HepG2 (cell line): ENCODE data around the gene MB. TPM values are rescaled to one million over a fixed set of nuclear protein-coding genes. Genes with fewer than 3 reads are reported as not detected.

Source experiments
- ATAC-seq: fragments of 200-7000 bp; cut with Tn5 transposase; 3 replicates; pipeline ENCODE4 v1.9.1; 2020; ENCODE audit warnings: mild to moderate bottlenecking, moderate library complexity
- BruUV-seq: library from RNA; stranded (reverse); fragments of 400-500 nt; replicated peaks from 2 replicates; lab custom pipeline; 2021; lab: Mats Ljungman, UMichigan
- CTCF ChIA-PET: fragments of 300-600 bp; formaldehyde crosslinking; extraction: SDS; loops from one replicate; lab custom pipeline; 2021; ENCODE audit warnings: low total read pairs, inconsistent platforms, low intra/inter-chr PET ratio; lab: Yijun Ruan, JAX
- POLR2A ChIA-PET: fragments of 350-600 bp; sonication (Branson Sonifier 250); formaldehyde crosslinking; loops from one replicate; lab custom pipeline; 2020; ENCODE audit warnings: antibody characterized with exemption, inconsistent platforms; lab: Yijun Ruan, JAX
- DNase-seq: peaks from one replicate; pipeline ENCODE4 v3.0.0-alpha.2; 2015; ENCODE audit warnings: low spot score
- FAIRE-seq: peaks from 3 replicates; lab custom pipeline; 2011; peaks lifted over from hg19 to GRCh38; lab: Jason Lieb, UNC
- H2AFZ ChIP-seq: one replicate; pipeline ENCODE4 v1.6.1; 2011; ENCODE audit warnings: low read length, inconsistent platforms
- H3K27ac ChIP-seq: fragments of 300-600 bp; 3 replicates; pipeline ENCODE4 v1.8.0; 2011; ENCODE audit warnings: mixed run types, mild to moderate bottlenecking, mixed read lengths, low read length, inconsistent platforms; ENCODE audit not compliant: insufficient read depth; ENCODE audit errors: extremely low read length
- H3K27me3 ChIP-seq, 2 experiments: fragments of 200-600 bp in 1 of 2; 2 replicates in 1 of 2; 3 replicates in 1 of 2; pipeline versions ENCODE4 v1.6.0 to v1.8.0; 2011; ENCODE audit warnings: low read length in 2 of 2, mild to moderate bottlenecking in 2 of 2, moderate library complexity in 2 of 2, inconsistent platforms in 1 of 2; ENCODE audit not compliant: insufficient read depth in 2 of 2, control insufficient read depth in 1 of 2
- H3K36me3 ChIP-seq, 2 experiments: fragments of 200-600 bp in 1 of 2; replicated peaks in 1 of 2; 2 replicates in 1 of 2; 3 replicates in 1 of 2; pipeline versions ENCODE4 v1.5.1 to v1.8.0; 2011; ENCODE audit warnings: low read length in 2 of 2, inconsistent platforms in 1 of 2; ENCODE audit not compliant: insufficient read depth in 2 of 2, control insufficient read depth in 1 of 2
- H3K4me1 ChIP-seq: 2 replicates; pipeline ENCODE4 v1.5.1; 2012; ENCODE audit warnings: low read length, inconsistent platforms; ENCODE audit not compliant: insufficient read depth
- H3K4me2 ChIP-seq: 2 replicates; pipeline ENCODE4 v1.6.0; 2011; ENCODE audit warnings: low read depth, low read length, inconsistent platforms
- H3K4me3 ChIP-seq, 3 experiments: fragments of 200-600 bp in 1 of 3; sonication (generic), shearing (Covaris generic) in 1 of 3; replicated peaks in 1 of 3; 2 replicates each; pipeline ENCODE4 v1.5.1; 2011 to 2016; ENCODE audit warnings: low read length in 3 of 3, inconsistent platforms in 2 of 3, low read depth in 2 of 3, mild to moderate bottlenecking in 2 of 3, control low read depth in 1 of 3, mixed read lengths in 1 of 3; ENCODE audit not compliant: insufficient read depth in 1 of 3
- H3K79me2 ChIP-seq: one replicate; pipeline ENCODE4 v1.6.1; 2011; ENCODE audit warnings: low read length, inconsistent platforms; ENCODE audit not compliant: insufficient read depth
- H3K9ac ChIP-seq: 2 replicates; pipeline ENCODE4 v1.6.0; 2011; ENCODE audit warnings: mild to moderate bottlenecking, low read depth, low read length, inconsistent platforms; ENCODE audit not compliant: insufficient read depth
- H3K9me3 ChIP-seq: 2 replicates; pipeline ENCODE4 v1.5.1; 2012; ENCODE audit warnings: mild to moderate bottlenecking, low read length
- H4K20me1 ChIP-seq: 2 replicates; pipeline ENCODE4 v1.6.0; 2011; ENCODE audit warnings: inconsistent platforms, mild to moderate bottlenecking, low read length, moderate library complexity; ENCODE audit not compliant: insufficient read depth
- CC2D1A ChIP-seq: sonication (generic); formaldehyde crosslinking; IDR thresholded peaks from 2 replicates; pipeline ENCODE4 v1.8.1; 2023; ENCODE audit warnings: mild to moderate bottlenecking, missing genetic modification reagents
- CREB1 ChIP-seq, 2 experiments: fragments of 450-650 bp in 1 of 2; IDR thresholded peaks; 2 replicates each; pipeline ENCODE4 v1.6.1; 2016 to 2017; ENCODE audit warnings: control low read depth in 1 of 2, mild to moderate bottlenecking in 1 of 2, missing compliant biosample characterization in 1 of 2, missing genetic modification characterization in 1 of 2
- E2F5 ChIP-seq: sonication (generic); formaldehyde crosslinking; conservative IDR thresholded peaks from 2 replicates; pipeline ENCODE4 v1.4.0; 2020; ENCODE audit warnings: missing genetic modification reagents
- GPN1 ChIP-seq: sonication (generic); formaldehyde crosslinking; IDR thresholded peaks from 2 replicates; pipeline ENCODE4 v1.5.1; 2020; ENCODE audit warnings: missing genetic modification reagents, borderline replicate concordance
- HHEX ChIP-seq: IDR thresholded peaks from 2 replicates; pipeline ENCODE4 v1.6.1; 2016; ENCODE audit warnings: control low read depth
- HOXD1 ChIP-seq: sonication (generic); formaldehyde crosslinking; IDR thresholded peaks from 2 replicates; pipeline ENCODE4 v1.5.0; 2020; ENCODE audit warnings: missing genetic modification reagents
- KAT7 ChIP-seq: IDR thresholded peaks from 2 replicates; pipeline ENCODE4 v1.6.1; 2018; ENCODE audit warnings: borderline replicate concordance, missing compliant biosample characterization
- MLLT10 ChIP-seq: sonication (generic); formaldehyde crosslinking; IDR thresholded peaks from 2 replicates; pipeline ENCODE4 v1.4.0; 2020; ENCODE audit warnings: missing genetic modification reagents
- NFYB ChIP-seq: sonication (generic); formaldehyde crosslinking; IDR thresholded peaks from 2 replicates; pipeline ENCODE4 v1.4.0; 2020; ENCODE audit warnings: missing genetic modification reagents
- NRL ChIP-seq: sonication (generic); formaldehyde crosslinking; IDR thresholded peaks from 2 replicates; pipeline ENCODE4 v1.5.0; 2020; ENCODE audit warnings: missing genetic modification reagents, mild to moderate bottlenecking, moderate library complexity, borderline replicate concordance
- RAD21 ChIP-seq: fragments of 450-650 bp; formaldehyde crosslinking; IDR thresholded peaks from 2 replicates; pipeline ENCODE4 v1.5.0; 2020; ENCODE audit warnings: mild to moderate bottlenecking
- SALL2 ChIP-seq: sonication (generic); formaldehyde crosslinking; IDR thresholded peaks from 2 replicates; pipeline ENCODE4 v1.8.1; 2023; ENCODE audit warnings: mild to moderate bottlenecking, missing genetic modification reagents, inconsistent platforms
- TERF1 ChIP-seq: sonication (generic); formaldehyde crosslinking; IDR thresholded peaks from 2 replicates; pipeline ENCODE4 v1.8.0; 2022; ENCODE audit warnings: mild to moderate bottlenecking, missing genetic modification reagents, moderate library complexity
- ZNF264 ChIP-seq: sonication (generic); formaldehyde crosslinking; IDR thresholded peaks from 2 replicates; pipeline ENCODE4 v1.4.0; 2020; ENCODE audit warnings: missing genetic modification reagents
- ZNF354B ChIP-seq: sonication (generic); formaldehyde crosslinking; IDR thresholded peaks from 2 replicates; pipeline ENCODE4 v1.8.0; 2022; ENCODE audit warnings: mild to moderate bottlenecking, missing genetic modification reagents
- ZNF44 ChIP-seq: sonication (generic); formaldehyde crosslinking; IDR thresholded peaks from 2 replicates; pipeline ENCODE4 v1.5.1; 2020; ENCODE audit warnings: mild to moderate bottlenecking, missing genetic modification reagents
- ZNF674 ChIP-seq: sonication (generic); formaldehyde crosslinking; IDR thresholded peaks from 2 replicates; pipeline ENCODE4 v1.5.0; 2020; ENCODE audit warnings: low read depth, mild to moderate bottlenecking, missing genetic modification reagents
- ZNF7 ChIP-seq: IDR thresholded peaks from 2 replicates; pipeline ENCODE4 v1.6.1; 2016; ENCODE audit warnings: missing biosample characterization, missing genetic modification reagents
- WGBS: methylation state at CpG from one replicate; pipeline ENCODE4 v1.1.6; 2017; ENCODE audit warnings: low lambda C conversion rate; 5-methylcytosine and 5-hydroxymethylcytosine counted together
- in situ Hi-C: cut with HindIII; loops from 2 replicates; pipeline ENCODE4 v1.10.0; 2017; ENCODE audit warnings: low pct_unique_long_range_greater_than_20kb; ENCODE audit not compliant: extremely low pct_ligation_motif_present
- intact Hi-C: fragments of 100-400 bp; cut with micrococcal nuclease; formaldehyde crosslinking; loops from one replicate; pipeline ENCODE4 v1.10.0; 2022; ENCODE audit not compliant: unreplicated experiment
- polyA plus RNA-seq, 8 experiments: library from polyadenylated mRNA; depleted of rRNA in 3 of 8; stranded (reverse) in 7 of 8; unstranded in 1 of 8; fragments of >200 nt; fragmentation: Illumina TruSeq in 4 of 8; extraction: Trizol in 4 of 8; gene quantifications; 2 replicates each; pipeline versions ENCODE4 v1.2.1 to v1.2.3, GENCODE V29; 2011 to 2016; ENCODE audit warnings: low read depth in 4 of 8, missing spikeins in 1 of 8, mixed read lengths in 1 of 8; ENCODE audit not compliant: insufficient read depth in 1 of 8
- total RNA-seq, 5 experiments: library from RNA; depleted of rRNA; stranded (reverse); fragments of >200 nt; fragmentation: Illumina TruSeq; extraction: Trizol; gene quantifications; 2 replicates each; pipeline ENCODE4 v1.2.3, GENCODE V29; 2016; ENCODE audit warnings: low read depth in 1 of 5
- TF ChIP-seq, protein P1 (sequence below): sonication (generic); formaldehyde crosslinking; IDR thresholded peaks from 2 replicates; pipeline ENCODE4 v1.9.0; 2021; ENCODE audit warnings: missing genetic modification reagents, borderline replicate concordance

The MB gene
- total and polyA plus RNA-seq, 2 of the 13 experiments (the other 11 are each of a cell fraction or from before 2014, with no cell fraction given): 0.07 TPM; not detected in 1

GRCh38 chr22:35560824-35561223 is 56.3 kb downstream of the MB start:
- in situ Hi-C loops: loop anchor here (10.0 kb wide), 1 partner anchor 64 kb away; no protein-coding TSS in a partner anchor
- Histone ChIP-seq H4K20me1 (no peaks in the 10 kb centered on the region), H3K79me2 (no peaks in the 10 kb centered on the region), H3K9ac (no peak overlapping the region), H3K4me2 (no peak overlapping the region), H3K9me3 (no peaks in the 10 kb centered on the region), H2AFZ (no peak overlapping the region), H3K4me1 (no peaks in the 10 kb centered on the region), H3K27me3 (peaks cover 0 to 29% of the 10 kb centered on the region in 2 experiments; a peak in 3 of 5 replicates), H3K36me3 (no peaks in the 10 kb centered on the region), H3K27ac (no peak overlapping the region), H3K4me3 (no peak overlapping the region)
- DNase-seq: no peak
- BruUV-seq: no TSS peak
- FAIRE-seq: no peak
- no peak for TF ChIP-seq NFYB (CRISPR knock-in tag)
- no peak for TF ChIP-seq HOXD1 (CRISPR knock-in tag)
- no peak for TF ChIP-seq CC2D1A (CRISPR knock-in tag)
- no peak for TF ChIP-seq E2F5 (CRISPR knock-in tag)
- TF ChIP-seq RAD21: no peak
- TF ChIP-seq CREB1 (IDR thresholded peaks at IDR 0.05): no peak
- no peak for TF ChIP-seq CREB1 (CRISPR knock-in tag; IDR thresholded peaks at IDR 0.05)
- TF ChIP-seq SALL2 (CRISPR knock-in tag): no peak
- TF ChIP-seq TERF1 (CRISPR knock-in tag): no peak
- no peak for TF ChIP-seq ZNF7 (CRISPR knock-in tag)
- no peak for TF ChIP-seq MLLT10 (CRISPR knock-in tag)
- no peak for TF ChIP-seq GPN1 (CRISPR knock-in tag)
- TF ChIP-seq NRL: no peak
- no peak for TF ChIP-seq ZNF674 (CRISPR knock-in tag)
- TF ChIP-seq ZNF264 (CRISPR knock-in tag): no peak
- TF ChIP-seq, protein P1, sequence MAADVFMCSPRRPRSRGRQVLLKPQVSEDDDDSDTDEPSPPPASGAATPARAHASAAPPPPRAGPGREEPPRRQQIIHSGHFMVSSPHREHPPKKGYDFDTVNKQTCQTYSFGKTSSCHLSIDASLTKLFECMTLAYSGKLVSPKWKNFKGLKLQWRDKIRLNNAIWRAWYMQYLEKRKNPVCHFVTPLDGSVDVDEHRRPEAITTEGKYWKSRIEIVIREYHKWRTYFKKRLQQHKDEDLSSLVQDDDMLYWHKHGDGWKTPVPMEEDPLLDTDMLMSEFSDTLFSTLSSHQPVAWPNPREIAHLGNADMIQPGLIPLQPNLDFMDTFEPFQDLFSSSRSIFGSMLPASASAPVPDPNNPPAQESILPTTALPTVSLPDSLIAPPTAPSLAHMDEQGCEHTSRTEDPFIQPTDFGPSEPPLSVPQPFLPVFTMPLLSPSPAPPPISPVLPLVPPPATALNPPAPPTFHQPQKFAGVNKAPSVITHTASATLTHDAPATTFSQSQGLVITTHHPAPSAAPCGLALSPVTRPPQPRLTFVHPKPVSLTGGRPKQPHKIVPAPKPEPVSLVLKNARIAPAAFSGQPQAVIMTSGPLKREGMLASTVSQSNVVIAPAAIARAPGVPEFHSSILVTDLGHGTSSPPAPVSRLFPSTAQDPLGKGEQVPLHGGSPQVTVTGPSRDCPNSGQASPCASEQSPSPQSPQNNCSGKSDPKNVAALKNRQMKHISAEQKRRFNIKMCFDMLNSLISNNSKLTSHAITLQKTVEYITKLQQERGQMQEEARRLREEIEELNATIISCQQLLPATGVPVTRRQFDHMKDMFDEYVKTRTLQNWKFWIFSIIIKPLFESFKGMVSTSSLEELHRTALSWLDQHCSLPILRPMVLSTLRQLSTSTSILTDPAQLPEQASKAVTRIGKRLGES (CRISPR knock-in tag): no peak
- no peak for TF ChIP-seq KAT7 (CRISPR knock-in tag)
- TF ChIP-seq ZNF44 (CRISPR knock-in tag): no peak
- no peak for TF ChIP-seq HHEX (CRISPR knock-in tag)
- TF ChIP-seq ZNF354B: no peak
- intact Hi-C loops: no loop called here
- ChIA-PET POLR2A (interaction anchor here (0.7 kb wide), 1 partner anchor 1520 kb away, joined by 3 read pairs; no protein-coding TSS in a partner anchor), CTCF (no interaction called here)
- WGBS: 31% methylated on average over 1 of the region's 1 CpG
- ATAC-seq: no peak
